ENCODE results near the gene AEBP1. TPM values are rescaled to one million over a fixed set of nuclear protein-coding genes. Genes with fewer than 3 reads are reported as not detected.

Gene AEBP1
- total and polyA plus RNA-seq, 9 of the 15 experiments (the other 6 are each of a cell fraction or from before 2014, with no cell fraction given): 0.03 to 0.78 (median 0.30) TPM; not detected in 2

- TF ChIP-seq RCOR1 (IDR thresholded peaks at IDR 0.05; ENCODE audit: borderline replicate concordance in 1 of 2, low read depth in 2 of 2, low read length in 2 of 2): peak; percentile 100
- TF ChIP-seq TEAD4 (IDR thresholded peaks at IDR 0.05; ENCODE audit: low read length): peak; percentile 99
- TF ChIP-seq TEAD4 (CRISPR knock-in tag; IDR thresholded peaks at IDR 0.05; ENCODE audit: borderline replicate concordance): no peak
- peak; percentile 80 to 86 for TF ChIP-seq TRIM24 (IDR thresholded peaks at IDR 0.05)
- TF ChIP-seq FOXK2 (conservative IDR thresholded peaks at IDR 0.05 in 1 of 2, IDR thresholded peaks at IDR 0.05 in 1 of 2; ENCODE audit: low read depth in 2 of 2): 0 out of 4 replicates have a peak, but pooled peaks of 1 of the 2 experiments have one; percentile 43
- TF ChIP-seq ZNF583 (CRISPR knock-in tag; IDR thresholded peaks at IDR 0.05): peak; percentile 59; the same call in 1 of the 2 replicates
- peak; percentile 62; the same call in 1 of the 2 replicates for TF ChIP-seq CREB1 (IDR thresholded peaks at IDR 0.05)
- TF ChIP-seq CREB1 (CRISPR knock-in tag; IDR thresholded peaks at IDR 0.05): 0 out of 2 replicates have a peak, but pooled peaks have one; percentile 27
- TF ChIP-seq ZNF197 (CRISPR knock-in tag; IDR thresholded peaks at IDR 0.05; ENCODE audit: low read depth): peak; percentile 77; the same call in 1 of the 2 replicates
- TF ChIP-seq REST (IDR thresholded peaks at IDR 0.05; ENCODE audit: borderline replicate concordance): peak; percentile 31; the same call in 1 of the 2 replicates
- no peak for TF ChIP-seq REST (CRISPR knock-in tag; IDR thresholded peaks at IDR 0.05; ENCODE audit: low read depth)
- TF ChIP-seq MAZ (CRISPR knock-in tag; conservative IDR thresholded peaks at IDR 0.05 in 1 of 2, IDR thresholded peaks at IDR 0.05 in 1 of 2): peak; percentile 19 to 57; a peak in 3 of 4 replicates
- TF ChIP-seq ID3 (CRISPR knock-in tag; IDR thresholded peaks at IDR 0.05): no peak
- peak; percentile 76 for TF ChIP-seq ID3 (tag; IDR thresholded peaks at IDR 0.05)
- TF ChIP-seq, protein P1, sequence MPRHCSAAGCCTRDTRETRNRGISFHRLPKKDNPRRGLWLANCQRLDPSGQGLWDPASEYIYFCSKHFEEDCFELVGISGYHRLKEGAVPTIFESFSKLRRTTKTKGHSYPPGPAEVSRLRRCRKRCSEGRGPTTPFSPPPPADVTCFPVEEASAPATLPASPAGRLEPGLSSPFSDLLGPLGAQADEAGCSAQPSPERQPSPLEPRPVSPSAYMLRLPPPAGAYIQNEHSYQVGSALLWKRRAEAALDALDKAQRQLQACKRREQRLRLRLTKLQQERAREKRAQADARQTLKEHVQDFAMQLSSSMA (CRISPR knock-in tag; IDR thresholded peaks at IDR 0.05): no peak
- no peak for TF ChIP-seq CGGBP1 (CRISPR knock-in tag; IDR thresholded peaks at IDR 0.05)
- peak; percentile 100 for TF ChIP-seq KDM1A (IDR thresholded peaks at IDR 0.05)
- TF ChIP-seq, protein P2, sequence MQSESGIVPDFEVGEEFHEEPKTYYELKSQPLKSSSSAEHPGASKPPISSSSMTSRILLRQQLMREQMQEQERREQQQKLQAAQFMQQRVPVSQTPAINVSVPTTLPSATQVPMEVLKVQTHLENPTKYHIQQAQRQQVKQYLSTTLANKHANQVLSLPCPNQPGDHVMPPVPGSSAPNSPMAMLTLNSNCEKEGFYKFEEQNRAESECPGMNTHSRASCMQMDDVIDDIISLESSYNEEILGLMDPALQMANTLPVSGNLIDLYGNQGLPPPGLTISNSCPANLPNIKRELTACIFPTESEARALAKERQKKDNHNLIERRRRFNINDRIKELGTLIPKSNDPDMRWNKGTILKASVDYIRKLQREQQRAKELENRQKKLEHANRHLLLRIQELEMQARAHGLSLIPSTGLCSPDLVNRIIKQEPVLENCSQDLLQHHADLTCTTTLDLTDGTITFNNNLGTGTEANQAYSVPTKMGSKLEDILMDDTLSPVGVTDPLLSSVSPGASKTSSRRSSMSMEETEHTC (IDR thresholded peaks at IDR 0.05): peak; percentile 74; the same call in 1 of the 2 replicates
Measured at GRCh38 chr7:44081266-44081748, 22.8 kb upstream of the AEBP1 start (continued).
